Mesothelial cell of epicardium (in vitro differentiated cells): Measurements from ENCODE around the gene NSRP1. TPM values are rescaled to one million over a fixed set of nuclear protein-coding genes. Genes with fewer than 3 reads are reported as not detected.

ENCODE experiments used
- DNase-seq, 2 experiments: peaks; one replicate each; pipeline ENCODE4 v3.0.0; 2021; ENCODE audit warnings: low spot score in 2 of 2; ENCODE audit not compliant: unreplicated experiment in 2 of 2
- H3K27ac Mint-ChIP-seq: 2 replicates; pipeline ENCODE4 v1.8.0; 2021; ENCODE audit warnings: mixed read lengths
- H3K27me3 Mint-ChIP-seq: 2 replicates; pipeline ENCODE4 v1.8.0; 2021; ENCODE audit warnings: low read depth, mixed read lengths
- H3K36me3 Mint-ChIP-seq: 2 replicates; pipeline ENCODE4 v1.8.0; 2021; ENCODE audit warnings: mixed read lengths
- H3K4me1 Mint-ChIP-seq: 2 replicates; pipeline ENCODE4 v1.8.0; 2021; ENCODE audit warnings: mixed read lengths
- H3K4me3 Mint-ChIP-seq: 2 replicates; pipeline ENCODE4 v1.8.0; 2021; ENCODE audit warnings: mild to moderate bottlenecking, moderate library complexity, mixed read lengths
- H3K9me3 Mint-ChIP-seq: 2 replicates; pipeline ENCODE4 v1.8.0; 2021; ENCODE audit warnings: mixed read lengths
- microRNA-seq: library from miRNA; unstranded; fragments of <30 nt; microRNA quantifications from one replicate; pipeline ENCODE4 v1.2.0, GENCODE V29; 2021; ENCODE audit warnings: inconsistent platforms, mixed read lengths
- total RNA-seq: library from RNA; stranded (reverse); gene quantifications from 3 replicates; pipeline ENCODE4 v1.2.1, GENCODE V29; 2021
- TF ChIP-seq, protein P1 (sequence below): fragments of 200-600 bp; sonication (generic); IDR thresholded peaks from one replicate; pipeline ENCODE4 v1.5.0; 2021; ENCODE audit warnings: antibody characterized with exemption; ENCODE audit not compliant: unreplicated experiment

NSRP1 gene
- total RNA-seq, 1 donor from 2014 or later = 32.7 TPM

DNA sequence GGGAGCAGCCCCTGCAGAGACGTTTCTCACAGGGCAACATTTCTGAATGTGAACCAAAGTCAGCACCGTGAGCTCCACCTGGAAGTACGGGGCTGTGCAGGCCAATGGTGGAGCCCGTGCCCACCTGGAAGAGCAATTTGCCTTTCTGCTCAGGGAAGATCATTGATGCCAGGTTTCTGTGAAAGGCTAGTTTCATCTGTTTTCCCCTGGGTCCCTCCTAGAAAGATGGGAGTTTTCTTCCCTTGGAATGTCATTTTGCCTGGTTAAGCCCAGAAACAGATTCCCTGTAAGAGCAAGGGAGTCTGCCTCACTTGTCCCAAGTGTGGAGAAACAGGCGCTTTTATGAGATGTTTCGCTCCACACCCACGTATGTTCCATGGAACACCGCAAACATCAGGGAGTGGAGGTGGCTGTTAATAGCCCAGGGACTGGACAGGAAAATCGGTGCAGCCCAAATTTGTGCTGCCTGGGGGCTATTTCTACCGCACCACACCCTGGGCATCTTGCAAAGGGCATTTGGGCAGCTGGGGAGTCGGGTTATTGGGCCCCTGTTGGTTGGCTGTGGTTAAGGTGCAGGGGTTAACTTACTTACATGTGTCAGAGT is 116.3 kb downstream of the NSRP1 start:
- TF ChIP-seq, protein P1, sequence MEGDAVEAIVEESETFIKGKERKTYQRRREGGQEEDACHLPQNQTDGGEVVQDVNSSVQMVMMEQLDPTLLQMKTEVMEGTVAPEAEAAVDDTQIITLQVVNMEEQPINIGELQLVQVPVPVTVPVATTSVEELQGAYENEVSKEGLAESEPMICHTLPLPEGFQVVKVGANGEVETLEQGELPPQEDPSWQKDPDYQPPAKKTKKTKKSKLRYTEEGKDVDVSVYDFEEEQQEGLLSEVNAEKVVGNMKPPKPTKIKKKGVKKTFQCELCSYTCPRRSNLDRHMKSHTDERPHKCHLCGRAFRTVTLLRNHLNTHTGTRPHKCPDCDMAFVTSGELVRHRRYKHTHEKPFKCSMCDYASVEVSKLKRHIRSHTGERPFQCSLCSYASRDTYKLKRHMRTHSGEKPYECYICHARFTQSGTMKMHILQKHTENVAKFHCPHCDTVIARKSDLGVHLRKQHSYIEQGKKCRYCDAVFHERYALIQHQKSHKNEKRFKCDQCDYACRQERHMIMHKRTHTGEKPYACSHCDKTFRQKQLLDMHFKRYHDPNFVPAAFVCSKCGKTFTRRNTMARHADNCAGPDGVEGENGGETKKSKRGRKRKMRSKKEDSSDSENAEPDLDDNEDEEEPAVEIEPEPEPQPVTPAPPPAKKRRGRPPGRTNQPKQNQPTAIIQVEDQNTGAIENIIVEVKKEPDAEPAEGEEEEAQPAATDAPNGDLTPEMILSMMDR = no peak
- no peaks in the 10 kb centered on the region for H3K36me3 Mint-ChIP-seq
- peaks cover 14% of the 10 kb centered on the region for H3K4me1 Mint-ChIP-seq
- H3K27ac Mint-ChIP-seq = no peak overlapping the region
- H3K9me3 Mint-ChIP-seq = no peaks in the 10 kb centered on the region
- H3K4me3 Mint-ChIP-seq = no peak overlapping the region
- H3K27me3 Mint-ChIP-seq = peaks cover 78% of the 10 kb centered on the region
- DNase-seq = no peak

- H3K27me3 Mint-ChIP-seq = peaks cover 85% of the 10 kb centered on the region
- no peak overlapping the region for H3K4me3 Mint-ChIP-seq
- no peaks in the 10 kb centered on the region for H3K9me3 Mint-ChIP-seq
- H3K4me1 Mint-ChIP-seq = peaks cover 23% of the 10 kb centered on the region
- H3K27ac Mint-ChIP-seq = no peak overlapping the region
- H3K36me3 Mint-ChIP-seq = no peaks in the 10 kb centered on the region
- TF ChIP-seq, protein P1 = no peak
- DNase-seq = no peak
These were observed 117.7 kb downstream of the NSRP1 start for GRCh38 chr17:30234296-30234695.

GRCh38 chr17:30234964-30235363 is 118.3 kb downstream of the NSRP1 start:
- TF ChIP-seq, protein P1 = no peak
- Mint-ChIP-seq H3K4me3 (peak overlapping the region; percentile 49), H3K4me1 (peaks cover 23% of the 10 kb centered on the region), H3K27me3 (peaks cover 88% of the 10 kb centered on the region), H3K9me3 (peaks cover 2% of the 10 kb centered on the region), H3K27ac (no peak overlapping the region), H3K36me3 (no peaks in the 10 kb centered on the region)
- no peak for DNase-seq

DNA sequence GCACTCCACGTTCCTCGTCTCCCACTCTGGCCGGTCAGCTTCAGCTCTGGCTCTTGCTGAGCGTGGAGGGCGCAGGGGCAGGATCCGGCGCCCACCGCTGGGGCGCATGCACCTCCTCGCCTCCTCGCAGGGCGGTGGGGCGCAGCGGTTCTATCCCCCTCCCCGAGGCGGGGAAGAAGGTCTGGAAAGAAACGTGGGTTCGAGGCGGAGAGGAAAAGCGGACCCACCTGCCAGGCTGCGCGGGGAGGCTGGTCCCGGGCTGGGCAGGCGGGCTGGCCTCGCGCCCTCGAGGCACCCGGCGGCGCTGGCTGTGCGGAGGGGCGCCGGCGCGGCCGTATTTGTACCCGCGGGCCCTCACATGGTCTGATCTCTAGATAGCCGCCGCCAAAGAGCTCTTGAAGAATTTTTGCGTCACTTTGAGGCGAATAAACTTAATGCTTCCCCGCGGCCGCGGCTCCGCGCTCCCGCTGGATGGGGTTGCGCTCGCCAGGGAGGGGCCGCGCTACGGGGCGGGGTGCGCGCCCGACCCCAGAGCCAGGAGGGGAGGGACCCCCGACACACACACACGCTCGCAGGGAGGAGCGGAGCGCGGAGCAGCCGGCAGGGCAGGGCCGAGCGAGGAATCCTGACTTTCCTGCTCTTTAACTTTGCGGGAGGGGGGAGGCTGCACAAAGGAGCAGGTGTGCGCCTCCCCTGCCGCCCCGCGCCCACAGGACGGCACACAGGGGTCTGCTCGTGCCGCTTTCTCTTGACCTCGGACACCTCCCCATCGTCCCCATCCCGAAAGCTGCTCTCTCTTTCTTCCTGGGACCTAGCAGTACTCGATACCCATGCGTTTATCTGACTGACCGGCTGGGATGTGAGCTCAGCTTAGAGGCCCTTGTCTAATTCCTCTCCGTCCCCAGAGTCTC is 119.0 kb downstream of the NSRP1 start, which contains the start of gene SLC6A4:
Gene SLC6A4, minus strand, starts transcription at position 312 of the 911 bp plus-strand sequence. CDS start 13,739 bp downstream, outside the sequence.
- TF ChIP-seq, protein P1 = no peak
- peak within 1 kb of the TSS; percentile 63 for H3K4me3 Mint-ChIP-seq
- H3K4me1 Mint-ChIP-seq = peaks cover 23% of the 10 kb centered on the region
- peaks cover 6% of the 10 kb centered on the region for H3K9me3 Mint-ChIP-seq
- H3K27me3 Mint-ChIP-seq = peaks cover 86% of the 10 kb centered on the region
- H3K27ac Mint-ChIP-seq = no peak within 1 kb of the TSS
- no peaks in the 10 kb centered on the region for H3K36me3 Mint-ChIP-seq
- DNase-seq = no peak

Small RNA genes within 50 kb of the gene (microRNA-seq; reads per million reads assigned to microRNA genes)
- gene MIR423 = not detected

Other genes starting within 250 kb of the NSRP1 start
- 18.3 to 23.7 TPM (median 19.3 TPM) in 3 replicates for gene SSH2, start 186.6 kb upstream of the NSRP1 start, total RNA-seq
- 0.52 to 0.80 TPM (median 0.58 TPM) in 3 replicates for gene EFCAB5, start 175.2 kb upstream of the NSRP1 start, total RNA-seq
- 0.84 to 1.1 TPM (median 0.91 TPM) in 3 replicates for gene SLC6A4, start 118.9 kb downstream of the NSRP1 start, total RNA-seq
- 44.7 to 47.9 TPM (median 46.4 TPM) in 3 replicates for gene BLMH, start 175.1 kb downstream of the NSRP1 start, total RNA-seq
- not detected in 3 replicates for gene TMIGD1, start 217.2 kb downstream of the NSRP1 start, total RNA-seq